ENCODE results near the gene KIF26B.

- TF ChIP-seq CTCF (IDR thresholded peaks at IDR 0.05; ENCODE audit: low read depth, low read length) (no peak), EZH2phosphoT487 (IDR thresholded peaks at IDR 0.05; ENCODE audit: low read depth) (no peak)
Measured at GRCh38 chr1:245330951-245331350, 176.2 kb downstream of the KIF26B start.

Data from OCI-LY3 (cell line).